Cardiac fibroblast (primary cell): ENCODE results near the gene UNC13B.
A peak's percentile ranks its signal among the peaks of the same experiment; 100 is the strongest.

Experiments used
- DNase-seq, 2 donors: peaks; one replicate each; pipeline versions ENCODE4 v3.0.0 to v3.0.0-alpha.2; 2010; ENCODE audit warnings: low read depth in 2 of 2
- H3K4me3 ChIP-seq, 2 donors: replicated peaks in 1 of 2; 1 replicate in 1 of 2; 2 replicates in 1 of 2; pipeline ENCODE4 v1.5.1; 2011; ENCODE audit warnings: low read depth in 2 of 2, low read length in 2 of 2, mild to moderate bottlenecking in 2 of 2, moderate library complexity in 1 of 2
- TF ChIP-seq, protein P1 (sequence below): IDR thresholded peaks from one replicate; pipeline ENCODE4 v1.5.1; 2011; ENCODE audit warnings: low read depth, mild to moderate bottlenecking, low read length, inconsistent platforms

UNC13B gene

DNA sequence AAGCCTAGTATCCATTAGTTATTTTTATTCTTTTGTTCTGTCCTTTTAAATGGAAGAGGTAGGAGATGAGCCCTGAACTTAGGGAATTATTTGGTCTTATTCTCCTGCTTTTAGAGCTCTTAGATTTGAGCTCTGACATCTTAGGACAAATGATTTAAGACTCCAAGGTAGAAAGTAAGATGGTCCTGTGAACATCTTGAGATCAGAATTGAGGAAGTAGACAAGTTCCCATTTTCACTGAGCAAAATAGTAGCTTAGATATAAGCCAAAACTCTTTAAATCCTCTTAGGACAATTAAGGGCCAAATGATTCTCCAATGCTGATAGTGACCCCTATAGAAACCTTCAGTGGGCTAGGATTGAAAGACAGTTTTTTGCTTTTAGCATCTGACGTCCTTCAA lies 275.1 kb downstream of the UNC13B start:
- H3K4me3 ChIP-seq = no peak overlapping the region
- TF ChIP-seq, protein P1, sequence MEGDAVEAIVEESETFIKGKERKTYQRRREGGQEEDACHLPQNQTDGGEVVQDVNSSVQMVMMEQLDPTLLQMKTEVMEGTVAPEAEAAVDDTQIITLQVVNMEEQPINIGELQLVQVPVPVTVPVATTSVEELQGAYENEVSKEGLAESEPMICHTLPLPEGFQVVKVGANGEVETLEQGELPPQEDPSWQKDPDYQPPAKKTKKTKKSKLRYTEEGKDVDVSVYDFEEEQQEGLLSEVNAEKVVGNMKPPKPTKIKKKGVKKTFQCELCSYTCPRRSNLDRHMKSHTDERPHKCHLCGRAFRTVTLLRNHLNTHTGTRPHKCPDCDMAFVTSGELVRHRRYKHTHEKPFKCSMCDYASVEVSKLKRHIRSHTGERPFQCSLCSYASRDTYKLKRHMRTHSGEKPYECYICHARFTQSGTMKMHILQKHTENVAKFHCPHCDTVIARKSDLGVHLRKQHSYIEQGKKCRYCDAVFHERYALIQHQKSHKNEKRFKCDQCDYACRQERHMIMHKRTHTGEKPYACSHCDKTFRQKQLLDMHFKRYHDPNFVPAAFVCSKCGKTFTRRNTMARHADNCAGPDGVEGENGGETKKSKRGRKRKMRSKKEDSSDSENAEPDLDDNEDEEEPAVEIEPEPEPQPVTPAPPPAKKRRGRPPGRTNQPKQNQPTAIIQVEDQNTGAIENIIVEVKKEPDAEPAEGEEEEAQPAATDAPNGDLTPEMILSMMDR = no peak
- DNase-seq = no peak

DNA sequence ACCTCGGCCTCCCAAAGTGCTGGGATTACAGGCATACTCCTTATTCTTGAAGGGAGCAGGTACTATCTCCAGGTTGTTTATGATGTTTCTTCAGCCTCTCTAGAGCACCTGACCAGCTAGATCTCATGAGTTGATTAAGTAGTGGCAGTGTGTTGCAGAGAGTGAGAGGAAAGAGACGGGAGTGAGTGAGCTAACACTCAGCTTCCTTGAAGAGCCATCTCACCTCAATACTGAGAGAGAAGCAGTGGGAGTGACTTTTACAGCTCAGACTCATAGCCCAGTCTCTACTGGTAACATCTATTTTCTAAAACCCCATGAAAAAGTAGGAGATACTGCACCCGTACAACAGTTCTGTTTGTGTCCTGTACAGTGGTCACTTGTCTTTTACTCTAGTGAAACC lies 284.2 kb downstream of the UNC13B start:
- H3K4me3 ChIP-seq = no peak overlapping the region
- DNase-seq = no peak
- TF ChIP-seq, protein P1 = no peak

DNA sequence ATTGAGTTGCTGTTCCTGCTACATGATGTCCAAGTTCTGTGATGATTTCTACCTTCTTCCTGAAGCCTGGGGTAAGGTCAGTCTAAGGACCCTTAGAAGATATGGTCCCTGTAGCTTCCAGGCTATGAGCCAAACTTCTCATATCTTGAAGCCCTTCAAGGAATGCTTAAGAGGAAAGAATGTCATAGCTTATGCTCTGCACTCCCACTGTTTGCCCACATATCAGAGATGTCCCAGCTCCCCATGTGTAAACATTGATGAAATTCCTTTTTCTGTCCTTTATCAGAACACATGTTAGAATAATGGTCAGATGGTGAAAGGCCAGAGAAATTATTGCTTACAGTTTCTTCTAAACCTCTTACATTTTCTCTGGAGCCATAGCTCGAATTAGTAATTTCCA lies 286.7 kb downstream of the UNC13B start:
- H3K4me3 ChIP-seq = no peak overlapping the region
- DNase-seq = peak in 1 of 2 donors; percentile 22
- TF ChIP-seq, protein P1 = no peak

DNA sequence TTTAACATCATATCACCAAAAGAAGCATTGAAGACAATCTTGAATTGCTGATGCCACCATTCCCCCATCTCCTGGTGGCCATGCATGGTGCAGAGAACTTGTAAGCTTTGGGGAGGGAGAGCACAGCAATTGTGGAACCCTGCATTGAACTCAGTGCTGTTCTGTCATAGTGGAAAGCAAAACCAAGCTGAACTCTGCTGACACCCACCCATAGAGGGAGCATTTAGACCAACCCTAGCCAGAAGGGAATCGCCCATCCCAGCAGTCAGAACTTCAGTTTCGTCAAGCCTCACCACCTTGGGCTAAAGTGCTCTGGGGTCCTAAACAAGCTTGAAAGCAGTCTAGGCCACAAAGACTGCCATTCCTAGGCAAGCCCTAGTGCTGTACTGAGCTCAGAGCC lies 290.7 kb downstream of the UNC13B start:
- H3K4me3 ChIP-seq = no peak overlapping the region
- DNase-seq = peak in 1 of 2 donors; percentile 32
- TF ChIP-seq, protein P1 = peak; percentile 42

DNA sequence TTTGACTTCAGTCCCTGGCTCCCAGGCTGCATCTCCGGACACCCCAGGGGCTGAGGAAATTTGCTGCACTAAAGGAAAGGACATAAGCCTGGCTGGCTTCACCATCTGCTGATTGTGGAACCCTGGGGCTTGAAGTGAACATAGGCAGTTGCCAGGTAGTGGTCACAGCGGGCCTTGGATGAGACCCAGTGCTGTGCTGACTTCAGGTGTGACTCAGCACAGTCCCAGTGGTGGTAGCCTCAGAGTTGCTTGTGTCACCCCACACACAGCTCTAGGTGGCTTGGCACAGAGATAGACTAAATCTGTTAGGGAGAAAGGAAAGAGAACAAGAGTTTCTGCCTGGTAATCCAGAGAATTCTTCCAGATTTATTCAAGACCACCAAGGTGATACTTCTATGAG lies 292.0 kb downstream of the UNC13B start:
- TF ChIP-seq, protein P1 = no peak
- no peak for DNase-seq
- H3K4me3 ChIP-seq = no peak overlapping the region
